Ovary (tissue), 3 donors: ENCODE data around the gene ATP5F1E.

Source experiments
- EP300 ChIP-seq: sonication (generic); formaldehyde crosslinking; IDR thresholded peaks from one replicate; pipeline ENCODE4 v1.6.1; 2017; ENCODE audit warnings: antibody characterized with exemption
- POLR2A ChIP-seq: fragments of 450-650 bp; IDR thresholded peaks from one replicate; pipeline ENCODE4 v1.6.1; 2017; ENCODE audit warnings: antibody characterized with exemption, mild to moderate bottlenecking, moderate library complexity
- TF ChIP-seq, protein P1 (sequence below), 3 donors: fragments of 450-650 bp in 2 of 3; fragments of 200-600 bp in 1 of 3; IDR thresholded peaks; one replicate each; pipeline versions ENCODE4 v1.5.1 to v1.8.0; 2016 to 2022; ENCODE audit warnings: antibody characterized with exemption in 3 of 3, mild to moderate bottlenecking in 1 of 3
- donor health status: DM: no; HTN: no; CAD: no.

DNA sequence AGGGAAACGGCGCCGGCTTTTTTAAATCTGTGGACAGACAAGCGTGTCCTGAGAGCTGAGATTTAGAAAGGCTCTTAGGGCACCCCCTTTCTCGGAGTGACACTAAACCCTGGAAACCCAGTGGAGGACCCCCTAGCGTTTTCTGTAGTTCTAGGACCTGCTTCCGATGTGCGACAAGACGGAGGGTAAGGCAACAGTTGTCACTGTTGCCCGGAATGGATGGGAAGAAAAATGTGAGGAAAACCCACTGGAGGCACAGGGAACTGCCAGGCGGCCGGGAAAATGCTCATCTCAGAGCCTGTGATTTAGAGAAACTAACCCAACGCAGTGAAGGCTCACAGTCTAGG is 551 bp upstream of the ATP5F1E start:
- TF ChIP-seq POLR2A, result no peak
- TF ChIP-seq, protein P1, sequence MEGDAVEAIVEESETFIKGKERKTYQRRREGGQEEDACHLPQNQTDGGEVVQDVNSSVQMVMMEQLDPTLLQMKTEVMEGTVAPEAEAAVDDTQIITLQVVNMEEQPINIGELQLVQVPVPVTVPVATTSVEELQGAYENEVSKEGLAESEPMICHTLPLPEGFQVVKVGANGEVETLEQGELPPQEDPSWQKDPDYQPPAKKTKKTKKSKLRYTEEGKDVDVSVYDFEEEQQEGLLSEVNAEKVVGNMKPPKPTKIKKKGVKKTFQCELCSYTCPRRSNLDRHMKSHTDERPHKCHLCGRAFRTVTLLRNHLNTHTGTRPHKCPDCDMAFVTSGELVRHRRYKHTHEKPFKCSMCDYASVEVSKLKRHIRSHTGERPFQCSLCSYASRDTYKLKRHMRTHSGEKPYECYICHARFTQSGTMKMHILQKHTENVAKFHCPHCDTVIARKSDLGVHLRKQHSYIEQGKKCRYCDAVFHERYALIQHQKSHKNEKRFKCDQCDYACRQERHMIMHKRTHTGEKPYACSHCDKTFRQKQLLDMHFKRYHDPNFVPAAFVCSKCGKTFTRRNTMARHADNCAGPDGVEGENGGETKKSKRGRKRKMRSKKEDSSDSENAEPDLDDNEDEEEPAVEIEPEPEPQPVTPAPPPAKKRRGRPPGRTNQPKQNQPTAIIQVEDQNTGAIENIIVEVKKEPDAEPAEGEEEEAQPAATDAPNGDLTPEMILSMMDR (IDR thresholded peaks at IDR 0.05), result peak in 2 of 3 donors; percentile 8 to 25
- TF ChIP-seq EP300, result no peak
